Endothelial cell of umbilical vein (primary cell): Measurements from ENCODE around the gene ZNF680. TPM values are rescaled to one million over a fixed set of nuclear protein-coding genes. Genes with fewer than 3 reads are reported as not detected.

Source experiments
- BruUV-seq: library from RNA; stranded (reverse); fragments of 400-500 nt; replicated peaks from 2 replicates; lab custom pipeline; 2021; lab: Mats Ljungman, UMichigan
- CTCF ChIA-PET: fragments of 300-600, 350-600 bp; sonication (Branson Sonifier 250); formaldehyde crosslinking; loops from one replicate; lab custom pipeline; 2021; ENCODE audit warnings: antibody characterized with exemption, inconsistent platforms; lab: Charles Lee
- POLR2A ChIA-PET: fragments of 300-600, 350-600 bp; sonication (Branson Sonifier 250); formaldehyde crosslinking; loops from one replicate; lab custom pipeline; 2021; ENCODE audit warnings: antibody characterized with exemption, inconsistent platforms; lab: Charles Lee
- DNase-seq: peaks from one replicate; pipeline ENCODE4 v3.0.0-alpha.2; 2011; ENCODE audit warnings: low read depth, low spot score
- FAIRE-seq: peaks from 2 replicates; lab custom pipeline; 2011; peaks lifted over from hg19 to GRCh38; lab: Jason Lieb, UNC
- H2AFZ ChIP-seq: 2 replicates; pipeline ENCODE4 v1.6.0; 2012; ENCODE audit warnings: low read depth, low read length, control low read depth, inconsistent platforms
- H3K27ac ChIP-seq: 2 replicates; pipeline ENCODE4 v1.5.1; 2011; ENCODE audit warnings: low read depth, mild to moderate bottlenecking, control low read depth, low read length, moderate library complexity; ENCODE audit not compliant: insufficient read depth
- H3K27me3 ChIP-seq, 2 experiments: 2 replicates each; pipeline versions ENCODE4 v1.6.0 to v1.6.1; 2011; ENCODE audit warnings: low read length in 2 of 2, mixed read lengths in 1 of 2; ENCODE audit not compliant: control insufficient read depth in 2 of 2, insufficient read depth in 2 of 2
- H3K36me3 ChIP-seq, 2 experiments: 2 replicates in 1 of 2; 3 replicates in 1 of 2; pipeline ENCODE4 v1.5.1; 2011; ENCODE audit warnings: low read length in 2 of 2, mild to moderate bottlenecking in 1 of 2, moderate library complexity in 1 of 2; ENCODE audit not compliant: control insufficient read depth in 2 of 2, insufficient read depth in 2 of 2; ENCODE audit errors: extremely low read depth in 1 of 2
- H3K4me1 ChIP-seq: 3 replicates; pipeline ENCODE4 v1.5.1; 2011; ENCODE audit warnings: mild to moderate bottlenecking, low read length; ENCODE audit not compliant: control insufficient read depth, insufficient read depth; ENCODE audit errors: extremely low read depth
- H3K4me2 ChIP-seq: 2 replicates; pipeline ENCODE4 v1.6.1; 2011; ENCODE audit warnings: low read length, control low read depth, mixed read lengths; ENCODE audit not compliant: insufficient read depth
- H3K4me3 ChIP-seq, 3 experiments: fragments of 200-600 bp in 1 of 3; sonication (generic), shearing (Covaris generic) in 1 of 3; replicated peaks in 1 of 3; 2 replicates each; pipeline ENCODE4 v1.5.1; 2011 to 2016; ENCODE audit warnings: control low read depth in 3 of 3, low read length in 3 of 3, mild to moderate bottlenecking in 2 of 3, inconsistent platforms in 1 of 3, low read depth in 1 of 3, moderate library complexity in 1 of 3; ENCODE audit not compliant: insufficient read depth in 1 of 3
- H3K79me2 ChIP-seq: 2 replicates; pipeline ENCODE4 v1.6.0; 2012; ENCODE audit warnings: low read length, inconsistent platforms; ENCODE audit not compliant: control insufficient read depth, insufficient read depth
- H3K9ac ChIP-seq: replicated peaks from 2 replicates; pipeline ENCODE3; 2011; ENCODE audit warnings: low read length, control low read depth; ENCODE audit not compliant: insufficient read depth; ENCODE audit errors: extremely low read depth
- H3K9me1 ChIP-seq: replicated peaks from 3 replicates; pipeline ENCODE4 v1.6.0; 2011; ENCODE audit warnings: mild to moderate bottlenecking, low read length; ENCODE audit not compliant: control insufficient read depth, insufficient read depth; ENCODE audit errors: extremely low read depth
- H3K9me3 ChIP-seq: replicated peaks from 2 replicates; pipeline ENCODE4 v1.5.1; 2012; ENCODE audit warnings: low read length, inconsistent platforms; ENCODE audit not compliant: control insufficient read depth, insufficient read depth
- H4K20me1 ChIP-seq: replicated peaks from 2 replicates; pipeline ENCODE3; 2011; ENCODE audit warnings: mild to moderate bottlenecking, low read length; ENCODE audit not compliant: control insufficient read depth, insufficient read depth; ENCODE audit errors: extremely low read depth
- EZH2 ChIP-seq: IDR thresholded peaks from 2 replicates; pipeline ENCODE4 v1.6.1; 2012; ENCODE audit warnings: borderline replicate concordance, low read depth, mild to moderate bottlenecking, moderate library complexity, low read length, inconsistent platforms; ENCODE audit not compliant: severe bottlenecking
- GATA2 ChIP-seq: IDR thresholded peaks from 2 replicates; pipeline ENCODE4 v1.7.0; 2011; ENCODE audit warnings: low read depth, mild to moderate bottlenecking, moderate library complexity, mixed read lengths, low read length; ENCODE audit not compliant: insufficient read length, insufficient read depth
- JUN ChIP-seq: IDR thresholded peaks from 2 replicates; pipeline ENCODE4 v1.6.1; 2011; ENCODE audit warnings: borderline replicate concordance, low read depth; ENCODE audit not compliant: insufficient read length, insufficient read depth
- MYC ChIP-seq: IDR thresholded peaks from one replicate; pipeline ENCODE4 v1.6.1; 2011; ENCODE audit warnings: mild to moderate bottlenecking, low read depth, low read length
- POLR2A ChIP-seq: IDR thresholded peaks from 2 replicates; pipeline ENCODE4 v1.6.1; 2012; ENCODE audit warnings: low read depth, mild to moderate bottlenecking, control low read depth, low read length
- POLR2AphosphoS5 ChIP-seq: IDR thresholded peaks from 2 replicates; pipeline ENCODE4 v1.6.1; 2012; ENCODE audit warnings: low read depth, mild to moderate bottlenecking, control low read depth, low read length, moderate library complexity; ENCODE audit not compliant: insufficient read depth
- dilution Hi-C: fragments of 300-500 bp; cut with MboI; formaldehyde crosslinking; loops from one replicate; pipeline ENCODE4 v1.15.0; 2019; ENCODE audit warnings: low sequenced_read_pairs; ENCODE audit not compliant: extremely low pct_ligation_motif_present
- intact Hi-C: fragments of 100-400 bp; cut with micrococcal nuclease; formaldehyde crosslinking; loops from one replicate; pipeline ENCODE4 v1.10.0; 2022
- polyA plus RNA-seq, 4 experiments: library from polyadenylated mRNA; depleted of rRNA in 3 of 4; stranded (reverse) in 3 of 4; unstranded in 1 of 4; fragments of >200 nt; gene quantifications; 2 replicates each; pipeline versions ENCODE4 v1.2.1 to v1.2.3, GENCODE V29; 2011 to 2012; ENCODE audit warnings: missing spikeins in 1 of 4
- total RNA-seq: library from RNA; stranded (reverse); gene quantifications from 2 replicates; pipeline ENCODE4 v1.2.3, GENCODE V29; 2021
- TF ChIP-seq, protein P1 (sequence below), 2 donors: IDR thresholded peaks; 1 replicate in 1 of 2; 2 replicates in 1 of 2; pipeline ENCODE4 v1.5.1; 2011; ENCODE audit warnings: low read length in 2 of 2, mild to moderate bottlenecking in 2 of 2, moderate library complexity in 2 of 2, control low read depth in 1 of 2, inconsistent platforms in 1 of 2, low read depth in 1 of 2; ENCODE audit not compliant: insufficient read depth in 1 of 2; ENCODE audit errors: extremely low read depth in 1 of 2

The ZNF680 gene
- total and polyA plus RNA-seq, 2 donors (not counting 3 experiments of a cell fraction or from before 2014, with no cell fraction given), result 1.0 to 10.8 TPM

DNA sequence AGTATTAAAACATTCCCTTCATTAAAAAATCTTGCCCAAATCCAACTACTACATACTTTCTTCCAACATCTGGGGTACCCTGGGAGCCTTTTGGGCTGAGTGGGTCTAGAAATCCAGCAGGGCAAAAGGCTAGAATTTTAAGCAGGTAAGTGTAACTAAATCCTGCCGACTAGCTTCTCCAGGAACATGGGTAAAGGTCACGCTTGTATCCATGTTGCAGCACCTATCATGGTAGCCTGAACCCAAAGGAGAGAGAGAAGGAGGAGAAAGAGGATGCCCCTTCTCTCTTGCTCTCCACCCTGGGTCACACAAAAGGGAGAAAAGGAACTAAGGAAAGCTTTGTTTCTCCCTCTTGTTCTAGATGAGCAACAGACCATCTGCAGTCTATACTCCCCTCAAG lies 53.3 kb downstream of the ZNF680 start:
- no TSS peak for BruUV-seq
- CTCF ChIA-PET, result no interaction called here
- no peak for TF ChIP-seq POLR2AphosphoS5
- no peak for TF ChIP-seq JUN
- no peak for TF ChIP-seq MYC

DNA sequence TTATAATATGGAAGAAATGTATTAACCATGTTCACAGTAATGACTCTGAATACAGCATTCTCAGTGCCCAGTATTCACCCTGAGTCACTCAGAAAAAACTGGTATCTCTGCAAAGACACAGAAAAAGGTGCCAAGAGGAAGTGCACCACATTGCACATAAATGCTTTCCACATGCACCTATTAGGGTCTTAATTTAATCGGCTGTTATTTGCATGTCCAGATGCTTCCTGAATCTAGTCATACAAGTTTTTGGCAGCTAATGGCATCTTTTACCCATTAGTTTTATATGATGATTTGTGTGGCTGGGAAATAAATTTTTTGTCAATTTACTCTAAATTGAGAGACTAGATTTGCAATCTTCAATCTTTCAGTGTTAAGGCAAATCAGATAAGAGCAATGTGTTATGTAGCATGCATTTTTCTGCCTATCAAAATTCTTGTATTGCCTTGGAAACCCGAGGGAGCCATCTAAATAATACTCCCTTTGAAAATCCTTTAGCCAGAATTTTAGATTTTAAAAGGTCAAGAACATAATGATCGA lies 58.2 kb downstream of the ZNF680 start:
- H3K4me3 ChIP-seq, result no peak overlapping the region
- no peak overlapping the region for H3K27ac ChIP-seq
- no peaks in the 10 kb centered on the region for H3K79me2 ChIP-seq
- TF ChIP-seq GATA2 (no peak), POLR2A (no peak), JUN (no peak), EZH2 (no peak), MYC (no peak)
- TF ChIP-seq, protein P1, sequence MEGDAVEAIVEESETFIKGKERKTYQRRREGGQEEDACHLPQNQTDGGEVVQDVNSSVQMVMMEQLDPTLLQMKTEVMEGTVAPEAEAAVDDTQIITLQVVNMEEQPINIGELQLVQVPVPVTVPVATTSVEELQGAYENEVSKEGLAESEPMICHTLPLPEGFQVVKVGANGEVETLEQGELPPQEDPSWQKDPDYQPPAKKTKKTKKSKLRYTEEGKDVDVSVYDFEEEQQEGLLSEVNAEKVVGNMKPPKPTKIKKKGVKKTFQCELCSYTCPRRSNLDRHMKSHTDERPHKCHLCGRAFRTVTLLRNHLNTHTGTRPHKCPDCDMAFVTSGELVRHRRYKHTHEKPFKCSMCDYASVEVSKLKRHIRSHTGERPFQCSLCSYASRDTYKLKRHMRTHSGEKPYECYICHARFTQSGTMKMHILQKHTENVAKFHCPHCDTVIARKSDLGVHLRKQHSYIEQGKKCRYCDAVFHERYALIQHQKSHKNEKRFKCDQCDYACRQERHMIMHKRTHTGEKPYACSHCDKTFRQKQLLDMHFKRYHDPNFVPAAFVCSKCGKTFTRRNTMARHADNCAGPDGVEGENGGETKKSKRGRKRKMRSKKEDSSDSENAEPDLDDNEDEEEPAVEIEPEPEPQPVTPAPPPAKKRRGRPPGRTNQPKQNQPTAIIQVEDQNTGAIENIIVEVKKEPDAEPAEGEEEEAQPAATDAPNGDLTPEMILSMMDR (IDR thresholded peaks at IDR 0.05; ENCODE audit: extremely low read depth in 1 of 2, insufficient read depth in 1 of 2, low read depth in 1 of 2, low read length in 2 of 2), result no peak
- dilution Hi-C loops (no loop called here), intact Hi-C loops (no loop called here)
- no peak overlapping the region for H3K9ac ChIP-seq
- H3K9me1 ChIP-seq, result no peaks in the 10 kb centered on the region
- H3K4me2 ChIP-seq, result no peak overlapping the region
- H3K9me3 ChIP-seq, result no peaks in the 10 kb centered on the region
- POLR2A ChIA-PET, result no interaction called here
- CTCF ChIA-PET, result no interaction called here
- no peaks in the 10 kb centered on the region for H4K20me1 ChIP-seq
- FAIRE-seq (no peak), DNase-seq (no peak)
- BruUV-seq, result no TSS peak
- no peaks in the 10 kb centered on the region for H3K4me1 ChIP-seq
- no peaks in the 10 kb centered on the region for H3K36me3 ChIP-seq
- H3K27me3 ChIP-seq, result no peaks in the 10 kb centered on the region
- H2AFZ ChIP-seq, result no peak overlapping the region

More for the DNA sequence above, 53.3 kb downstream of the ZNF680 start:
- no peak for FAIRE-seq
- no peaks in the 10 kb centered on the region for H3K4me1 ChIP-seq
- no peak overlapping the region for H3K27ac ChIP-seq
- no peak for DNase-seq
- dilution Hi-C loops (no loop called here), intact Hi-C loops (no loop called here)
- POLR2A ChIA-PET, result no interaction called here
- no peaks in the 10 kb centered on the region for H3K79me2 ChIP-seq
- H3K27me3 ChIP-seq, result no peaks in the 10 kb centered on the region
- H3K36me3 ChIP-seq, result no peaks in the 10 kb centered on the region
- no peak overlapping the region for H3K4me3 ChIP-seq
- H2AFZ ChIP-seq, result no peak overlapping the region
- no peaks in the 10 kb centered on the region for H3K9me3 ChIP-seq
- H4K20me1 ChIP-seq, result no peaks in the 10 kb centered on the region
- H3K9ac ChIP-seq, result no peak overlapping the region
- H3K9me1 ChIP-seq, result no peaks in the 10 kb centered on the region
- H3K4me2 ChIP-seq, result no peak overlapping the region
